Chondrocyte (in vitro differentiated cells): Measurements from ENCODE around the gene PROP1. TPM values are rescaled to one million over a fixed set of nuclear protein-coding genes. Genes with fewer than 3 reads are reported as not detected.

Source experiments
- DNase-seq: peaks from one replicate; pipeline ENCODE4 v3.0.0; 2021; ENCODE audit warnings: mixed read lengths, low spot score
- H3K27ac Mint-ChIP-seq: one replicate; pipeline ENCODE4 v1.8.0; 2021; ENCODE audit warnings: mild to moderate bottlenecking, moderate library complexity, mixed read lengths; ENCODE audit not compliant: unreplicated experiment
- H3K27me3 Mint-ChIP-seq: 2 replicates; pipeline ENCODE4 v1.8.0; 2021; ENCODE audit warnings: low read depth, mixed read lengths
- H3K36me3 Mint-ChIP-seq: 2 replicates; pipeline ENCODE4 v1.8.0; 2021; ENCODE audit warnings: low read depth, mixed read lengths
- H3K4me1 Mint-ChIP-seq: 2 replicates; pipeline ENCODE4 v1.8.0; 2021; ENCODE audit warnings: low read depth, mild to moderate bottlenecking, mixed read lengths
- H3K4me3 Mint-ChIP-seq: one replicate; pipeline ENCODE4 v1.8.0; 2021; ENCODE audit warnings: mild to moderate bottlenecking, moderate library complexity, mixed read lengths; ENCODE audit not compliant: unreplicated experiment
- H3K9me3 Mint-ChIP-seq: 2 replicates; pipeline ENCODE4 v1.8.0; 2021; ENCODE audit warnings: low read depth, mixed read lengths
- total RNA-seq: library from RNA; stranded (reverse); gene quantifications from 3 replicates; pipeline ENCODE4 v1.2.1, GENCODE V29; 2021
- TF ChIP-seq, protein P1 (sequence below): fragments of 200-600 bp; sonication (generic); IDR thresholded peaks from 2 replicates; pipeline ENCODE4 v1.5.0; 2021; ENCODE audit warnings: antibody characterized with exemption, mild to moderate bottlenecking, moderate library complexity

PROP1 gene
- total RNA-seq, 1 donor from 2014 or later, result not detected

DNA sequence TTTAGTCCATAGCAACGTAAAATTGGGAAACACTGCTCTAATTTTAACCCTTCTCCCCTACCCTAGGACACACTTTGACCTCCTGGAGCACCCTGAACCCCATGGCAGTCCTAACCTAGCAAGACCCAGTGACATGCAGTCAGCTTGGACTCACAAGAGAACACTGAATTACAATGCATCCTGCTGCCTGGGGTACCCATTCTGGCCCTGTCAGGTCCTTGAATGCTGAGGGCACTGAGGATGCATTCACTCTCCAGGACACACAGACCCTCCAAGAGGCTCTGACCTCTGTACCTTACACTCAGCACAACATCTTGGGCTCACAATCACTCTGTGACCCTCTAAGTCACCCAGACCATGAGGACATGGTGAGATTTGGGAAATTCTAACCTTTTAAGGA lies 1.8 kb upstream of the PROP1 start:
- Mint-ChIP-seq H3K4me1 (no peaks in the 10 kb centered on the region), H3K4me3 (no peak overlapping the region), H3K27me3 (peaks cover 25% of the 10 kb centered on the region), H3K36me3 (no peaks in the 10 kb centered on the region), H3K9me3 (no peaks in the 10 kb centered on the region), H3K27ac (no peak overlapping the region)
- TF ChIP-seq, protein P1, sequence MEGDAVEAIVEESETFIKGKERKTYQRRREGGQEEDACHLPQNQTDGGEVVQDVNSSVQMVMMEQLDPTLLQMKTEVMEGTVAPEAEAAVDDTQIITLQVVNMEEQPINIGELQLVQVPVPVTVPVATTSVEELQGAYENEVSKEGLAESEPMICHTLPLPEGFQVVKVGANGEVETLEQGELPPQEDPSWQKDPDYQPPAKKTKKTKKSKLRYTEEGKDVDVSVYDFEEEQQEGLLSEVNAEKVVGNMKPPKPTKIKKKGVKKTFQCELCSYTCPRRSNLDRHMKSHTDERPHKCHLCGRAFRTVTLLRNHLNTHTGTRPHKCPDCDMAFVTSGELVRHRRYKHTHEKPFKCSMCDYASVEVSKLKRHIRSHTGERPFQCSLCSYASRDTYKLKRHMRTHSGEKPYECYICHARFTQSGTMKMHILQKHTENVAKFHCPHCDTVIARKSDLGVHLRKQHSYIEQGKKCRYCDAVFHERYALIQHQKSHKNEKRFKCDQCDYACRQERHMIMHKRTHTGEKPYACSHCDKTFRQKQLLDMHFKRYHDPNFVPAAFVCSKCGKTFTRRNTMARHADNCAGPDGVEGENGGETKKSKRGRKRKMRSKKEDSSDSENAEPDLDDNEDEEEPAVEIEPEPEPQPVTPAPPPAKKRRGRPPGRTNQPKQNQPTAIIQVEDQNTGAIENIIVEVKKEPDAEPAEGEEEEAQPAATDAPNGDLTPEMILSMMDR, result no peak
- DNase-seq, result no peak

DNA sequence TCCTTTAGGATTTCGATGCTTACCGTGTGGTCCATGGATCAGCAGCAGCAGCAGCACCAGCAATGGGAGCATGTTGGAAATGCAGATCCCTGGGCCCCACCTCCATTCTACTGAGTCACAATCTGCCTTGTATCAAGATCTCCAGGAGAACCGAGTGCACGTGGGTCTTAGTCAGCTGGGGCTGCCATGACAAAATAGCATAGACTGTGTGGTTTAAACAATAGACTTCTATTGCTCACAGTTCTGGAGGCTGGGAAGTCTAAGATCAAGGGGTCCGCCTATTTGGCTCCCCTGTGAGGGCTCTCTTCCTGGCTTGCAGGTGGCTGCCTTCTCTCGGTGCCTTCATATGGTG lies 1.3 kb upstream of the PROP1 start:
- H3K27me3 Mint-ChIP-seq, result peaks cover 26% of the 10 kb centered on the region
- H3K36me3 Mint-ChIP-seq, result no peaks in the 10 kb centered on the region
- H3K4me1 Mint-ChIP-seq, result no peaks in the 10 kb centered on the region
- H3K4me3 Mint-ChIP-seq, result no peak overlapping the region
- no peak overlapping the region for H3K27ac Mint-ChIP-seq
- no peak for DNase-seq
- TF ChIP-seq, protein P1, result no peak
- H3K9me3 Mint-ChIP-seq, result no peaks in the 10 kb centered on the region

DNA sequence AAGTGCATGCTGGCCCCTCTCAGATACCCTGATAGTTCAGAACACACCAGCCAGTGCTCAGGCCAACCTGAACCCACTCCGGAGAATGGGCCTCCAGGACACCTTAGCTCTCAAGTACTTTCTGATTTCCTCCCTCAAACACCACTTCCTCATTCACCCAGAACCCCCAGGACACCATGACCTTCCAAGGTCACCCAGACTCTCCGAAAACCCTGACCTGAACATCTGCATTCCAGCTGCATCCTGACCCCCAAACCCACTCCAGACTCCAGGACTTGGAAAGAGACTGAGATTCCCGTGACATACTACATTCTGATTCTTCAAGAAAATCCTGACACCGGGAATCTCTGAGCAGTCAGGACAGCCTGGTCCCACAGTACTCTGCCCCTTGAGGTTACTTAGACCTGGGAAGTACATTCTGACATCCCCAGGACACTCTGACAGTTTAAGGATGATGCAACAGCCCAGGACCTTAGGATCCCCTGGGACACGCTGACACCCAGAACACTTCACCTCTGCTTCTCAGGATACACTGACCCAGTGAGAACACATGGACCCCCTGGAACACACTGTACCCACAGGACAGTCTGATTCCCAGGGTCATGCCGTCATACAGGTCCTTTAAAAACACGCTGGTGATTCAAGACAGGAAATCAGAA lies 747 bp upstream of the PROP1 start:
- Mint-ChIP-seq H3K27ac (no peak overlapping the region), H3K4me1 (no peaks in the 10 kb centered on the region), H3K36me3 (no peaks in the 10 kb centered on the region), H3K9me3 (no peaks in the 10 kb centered on the region), H3K4me3 (no peak overlapping the region), H3K27me3 (peaks cover 27% of the 10 kb centered on the region)
- TF ChIP-seq, protein P1, result no peak
- DNase-seq, result no peak

DNA sequence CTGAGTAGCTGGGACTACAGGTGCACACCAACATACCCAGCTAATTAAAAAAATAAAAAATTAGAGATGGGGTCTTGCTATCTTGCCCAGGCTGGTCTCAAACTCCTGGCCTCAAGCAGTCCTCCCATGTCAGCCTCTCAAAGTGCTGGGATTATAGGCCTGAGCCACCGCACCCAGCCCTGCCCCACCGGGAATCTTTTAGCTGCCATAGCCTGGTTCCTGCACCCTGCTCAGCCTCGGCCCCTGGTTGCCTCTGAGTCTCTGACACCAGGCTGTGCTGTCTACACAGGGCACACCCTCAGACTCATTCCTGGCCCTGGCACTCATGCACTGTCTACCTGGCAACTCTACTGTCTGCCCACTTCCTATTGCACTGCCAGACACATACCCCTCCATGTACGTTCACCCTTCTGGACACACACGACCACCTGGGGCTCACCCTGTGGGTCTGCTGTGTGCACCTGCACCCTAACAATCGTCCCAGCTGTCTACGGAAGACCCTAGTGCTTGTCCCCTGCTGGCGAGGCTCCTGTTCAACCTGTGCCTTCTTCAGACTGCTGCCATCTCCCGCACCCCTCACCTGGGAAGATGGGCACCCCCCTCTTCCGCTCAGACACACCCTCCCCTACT lies 1.4 kb downstream of the PROP1 start:
- Mint-ChIP-seq H3K4me3 (no peak overlapping the region), H3K9me3 (no peaks in the 10 kb centered on the region), H3K4me1 (no peaks in the 10 kb centered on the region), H3K27ac (no peak overlapping the region), H3K27me3 (peaks cover 34% of the 10 kb centered on the region), H3K36me3 (no peaks in the 10 kb centered on the region)
- TF ChIP-seq, protein P1, result no peak
- DNase-seq, result no peak

DNA sequence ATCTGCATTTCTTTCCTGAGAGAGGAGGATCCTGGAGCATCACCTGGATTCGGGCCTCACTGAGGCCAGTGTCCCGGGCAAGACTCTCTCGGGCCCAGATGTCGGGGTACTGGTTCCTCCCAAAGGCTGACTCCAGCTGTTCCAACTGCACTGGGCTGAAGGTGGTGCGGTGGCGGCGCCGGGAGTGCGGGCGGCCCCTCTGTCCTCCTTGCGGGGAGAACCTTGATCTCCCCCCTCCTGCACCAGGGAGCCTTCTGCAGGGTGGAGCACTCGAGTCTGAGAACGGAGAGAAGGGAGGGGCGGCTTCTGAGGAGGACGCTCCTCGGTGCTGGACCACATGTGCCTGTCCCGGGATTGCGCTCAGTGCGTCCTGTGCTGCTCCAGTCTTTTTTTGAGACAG lies 2.0 kb downstream of the PROP1 start:
- Mint-ChIP-seq H3K4me1 (no peaks in the 10 kb centered on the region), H3K4me3 (no peak overlapping the region), H3K27ac (no peak overlapping the region), H3K36me3 (no peaks in the 10 kb centered on the region), H3K27me3 (peaks cover 34% of the 10 kb centered on the region), H3K9me3 (no peaks in the 10 kb centered on the region)
- TF ChIP-seq, protein P1, result no peak
- DNase-seq, result no peak
